HFF-Myc (cell line): ENCODE measurements around the gene RASL10B.

Source experiments
- DNase-seq: peaks from one replicate; pipeline ENCODE4 v3.0.0-alpha.2; 2011; ENCODE audit warnings: low read depth; ENCODE audit errors: extremely low read depth
- H3K4me3 ChIP-seq: replicated peaks from 2 replicates; pipeline ENCODE4 v1.5.1; 2011; ENCODE audit warnings: low read depth, mild to moderate bottlenecking, control low read depth, low read length
- CTCF ChIP-seq: IDR thresholded peaks from 2 replicates; pipeline ENCODE4 v1.5.1; 2012; ENCODE audit warnings: mild to moderate bottlenecking, low read depth, low read length, control low read depth; ENCODE audit errors: missing control alignments

Gene RASL10B

GRCh38 chr17:35731239-35731916, at the start of gene RASL10B:
Gene RASL10B (plus strand): TSS chr17:35731639. CDS start chr17:35735185, 3,546 bp downstream.
- H3K4me3 ChIP-seq = peak within 1 kb of the TSS; percentile 80
- TF ChIP-seq CTCF = no peak
- DNase-seq = no peak

DNA sequence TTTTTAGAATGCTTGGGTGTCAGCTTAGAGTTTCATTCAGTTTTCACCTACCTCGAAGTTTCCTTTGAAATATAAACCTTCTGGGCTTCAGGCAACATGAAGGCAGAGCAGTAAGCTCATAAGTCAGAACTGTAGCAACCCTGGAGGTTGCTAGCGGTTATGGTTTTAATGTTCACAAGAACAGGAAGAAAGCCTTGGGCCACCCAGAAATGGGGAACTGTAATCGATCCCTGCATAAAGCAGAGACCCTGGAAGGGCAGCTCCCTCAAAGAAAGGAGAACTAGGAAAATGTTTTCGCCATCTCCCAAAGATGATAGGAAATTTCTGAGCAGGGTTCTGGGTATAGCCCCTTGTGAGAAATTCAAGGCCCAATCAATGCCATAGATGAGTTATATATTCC, 47.8 kb upstream of the RASL10B start:
- TF ChIP-seq CTCF = no peak
- no peak overlapping the region for H3K4me3 ChIP-seq
- no peak for DNase-seq

DNA sequence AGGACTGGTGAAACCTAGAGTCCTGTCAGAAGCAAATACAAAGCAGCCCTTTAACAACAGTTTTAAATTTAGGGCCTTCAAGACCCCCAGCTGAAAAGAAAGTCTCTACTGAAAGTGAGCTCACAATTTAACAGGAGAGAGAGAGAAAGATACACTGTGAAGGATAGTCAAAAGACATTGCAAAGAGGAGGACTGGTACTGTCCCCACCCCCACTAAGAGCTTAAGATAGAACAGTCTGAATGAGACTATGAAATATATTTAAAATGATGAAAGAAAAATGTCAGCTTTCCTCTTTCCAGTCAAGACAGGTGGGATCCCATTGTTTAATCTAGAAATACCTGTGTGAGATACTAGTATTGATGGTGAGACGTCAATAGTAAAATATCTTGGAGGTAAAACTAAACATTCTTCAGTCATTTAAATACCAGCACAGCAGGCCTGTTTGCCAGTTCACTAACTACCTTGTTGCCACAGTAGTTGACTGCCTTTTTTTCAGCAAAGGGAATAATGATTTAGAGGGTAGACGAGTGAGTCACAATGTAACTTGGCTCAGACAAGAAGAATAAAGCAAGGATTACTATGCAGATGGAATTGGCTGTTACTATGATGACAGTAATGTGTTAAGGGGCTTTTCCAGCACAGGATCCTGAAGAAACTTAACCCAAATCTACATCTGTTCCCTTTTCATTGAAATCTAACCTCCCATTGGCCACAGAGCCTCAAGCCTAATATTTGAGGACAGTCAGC, 47.2 kb upstream of the RASL10B start:
- H3K4me3 ChIP-seq = no peak overlapping the region
- no peak for TF ChIP-seq CTCF
- peak; percentile 2 for DNase-seq

DNA sequence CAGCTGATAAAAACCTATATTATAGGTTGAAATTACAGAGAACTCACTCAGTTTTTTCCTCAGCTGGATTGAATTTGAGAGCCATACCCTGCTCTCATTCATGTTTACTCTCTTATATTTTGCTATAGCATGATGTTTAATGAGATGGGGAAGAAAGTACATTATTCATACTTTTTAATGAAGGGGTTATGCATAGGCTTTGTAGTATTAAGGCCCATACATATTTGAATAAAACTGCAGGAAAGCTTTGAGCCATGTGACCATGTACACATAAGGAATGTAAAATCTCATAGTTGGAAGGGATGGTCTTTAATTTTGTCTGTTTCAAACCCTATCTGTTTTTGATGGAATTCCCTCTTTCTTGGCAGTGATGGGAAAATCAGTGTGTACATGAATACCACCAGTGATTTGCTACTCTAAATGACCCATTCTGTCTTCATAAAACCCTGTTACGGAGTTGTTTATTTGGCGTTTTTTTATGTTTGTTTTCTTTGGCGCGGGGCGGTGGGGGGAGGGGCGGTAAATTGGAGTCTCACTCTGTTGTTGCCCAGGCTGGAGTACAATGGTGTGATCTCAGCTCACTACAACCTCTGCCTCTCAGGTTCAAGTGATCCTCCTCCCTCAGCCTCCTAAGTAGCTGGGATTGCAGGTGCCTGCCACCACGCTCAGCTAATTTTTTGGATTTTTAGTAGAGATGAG, 38.8 kb upstream of the RASL10B start:
- no peak for TF ChIP-seq CTCF
- no peak overlapping the region for H3K4me3 ChIP-seq
- DNase-seq = no peak

DNA sequence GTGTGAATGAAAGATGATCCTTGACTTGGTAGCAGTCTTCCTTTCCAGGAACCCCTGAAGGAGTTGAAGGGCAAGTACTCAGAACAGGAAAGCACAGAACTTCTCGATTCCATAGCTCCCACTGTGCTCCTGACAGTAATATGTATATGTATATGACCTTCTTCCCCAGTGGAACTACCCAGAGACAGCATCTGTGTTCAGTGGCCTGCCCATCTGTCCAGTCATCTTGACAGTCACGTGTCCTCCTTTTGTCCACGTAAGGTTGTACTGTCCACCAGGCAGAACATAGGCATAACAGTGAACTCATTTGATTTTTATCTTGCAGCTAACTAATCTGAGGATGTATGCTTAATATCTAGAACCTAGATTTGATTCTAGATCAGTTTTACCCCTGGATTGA, 37.8 kb upstream of the RASL10B start:
- H3K4me3 ChIP-seq = no peak overlapping the region
- no peak for TF ChIP-seq CTCF
- no peak for DNase-seq

DNA sequence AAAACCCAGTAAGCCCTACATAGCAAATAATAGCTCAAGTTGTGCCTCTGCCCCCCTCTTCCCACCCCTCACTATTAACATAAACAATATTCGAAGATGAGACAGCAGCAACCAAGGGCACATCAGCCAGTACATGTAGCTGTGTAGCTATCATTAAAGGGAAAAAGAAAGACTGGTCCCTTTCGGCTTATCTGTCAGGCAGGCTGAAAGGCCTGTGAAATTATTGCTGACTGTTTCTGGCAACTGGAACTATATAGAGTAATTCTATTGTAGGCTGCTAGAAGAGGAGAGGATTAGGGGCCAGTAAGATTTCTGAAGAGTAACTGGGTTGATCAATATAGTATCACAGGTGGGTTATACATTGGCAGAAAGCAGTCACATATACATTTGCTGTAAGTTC, 36.5 kb upstream of the RASL10B start:
- DNase-seq = no peak
- H3K4me3 ChIP-seq = no peak overlapping the region
- TF ChIP-seq CTCF = no peak
